Effector memory CD8-positive, alpha-beta T cell (primary cell): Measurements from ENCODE around the gene NUP35.
A peak's percentile ranks its signal among the peaks of the same experiment; 100 is the strongest.

Experiments used
- ATAC-seq: fragments of 150-1000 bp; cut with Tn5 transposase; replicated peaks from 2 replicates; pipeline ENCODE4 v1.10.0; 2021; ENCODE audit warnings: mild to moderate bottlenecking, moderate library complexity
- DNase-seq, 3 experiments: peaks; one replicate each; pipeline ENCODE4 v3.0.0; 2021
- H3K27ac Mint-ChIP-seq, 2 donors: one replicate each; pipeline ENCODE4 v1.8.0; 2022; ENCODE audit warnings: mild to moderate bottlenecking in 2 of 2, mixed read lengths in 2 of 2, moderate library complexity in 2 of 2
- H3K27me3 Mint-ChIP-seq, 2 donors: one replicate each; pipeline ENCODE4 v1.8.0; 2022; ENCODE audit warnings: mixed read lengths in 2 of 2
- H3K36me3 Mint-ChIP-seq: one replicate; pipeline ENCODE4 v1.8.0; 2022; ENCODE audit warnings: mild to moderate bottlenecking, moderate library complexity, mixed read lengths; ENCODE audit not compliant: insufficient read depth
- H3K4me1 Mint-ChIP-seq, 2 donors: one replicate each; pipeline ENCODE4 v1.8.0; 2022; ENCODE audit warnings: low read depth in 2 of 2, mixed read lengths in 2 of 2
- H3K4me3 Mint-ChIP-seq, 2 donors: one replicate each; pipeline ENCODE4 v1.8.0; 2022; ENCODE audit warnings: mild to moderate bottlenecking in 2 of 2, mixed read lengths in 2 of 2, moderate library complexity in 2 of 2
- H3K9me3 Mint-ChIP-seq, 2 donors: one replicate each; pipeline ENCODE4 v1.8.0; 2022; ENCODE audit warnings: mixed read lengths in 2 of 2
- total RNA-seq, 9 experiments: gene quantifications; one replicate each; lab custom pipeline; 2026; lab: John Stamatoyannopoulos, UW

Gene NUP35, protein sequence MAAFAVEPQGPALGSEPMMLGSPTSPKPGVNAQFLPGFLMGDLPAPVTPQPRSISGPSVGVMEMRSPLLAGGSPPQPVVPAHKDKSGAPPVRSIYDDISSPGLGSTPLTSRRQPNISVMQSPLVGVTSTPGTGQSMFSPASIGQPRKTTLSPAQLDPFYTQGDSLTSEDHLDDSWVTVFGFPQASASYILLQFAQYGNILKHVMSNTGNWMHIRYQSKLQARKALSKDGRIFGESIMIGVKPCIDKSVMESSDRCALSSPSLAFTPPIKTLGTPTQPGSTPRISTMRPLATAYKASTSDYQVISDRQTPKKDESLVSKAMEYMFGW
- 9.4 to 54.2 (median 25.0) reads per million in 9 experiments for total RNA-seq

DNA sequence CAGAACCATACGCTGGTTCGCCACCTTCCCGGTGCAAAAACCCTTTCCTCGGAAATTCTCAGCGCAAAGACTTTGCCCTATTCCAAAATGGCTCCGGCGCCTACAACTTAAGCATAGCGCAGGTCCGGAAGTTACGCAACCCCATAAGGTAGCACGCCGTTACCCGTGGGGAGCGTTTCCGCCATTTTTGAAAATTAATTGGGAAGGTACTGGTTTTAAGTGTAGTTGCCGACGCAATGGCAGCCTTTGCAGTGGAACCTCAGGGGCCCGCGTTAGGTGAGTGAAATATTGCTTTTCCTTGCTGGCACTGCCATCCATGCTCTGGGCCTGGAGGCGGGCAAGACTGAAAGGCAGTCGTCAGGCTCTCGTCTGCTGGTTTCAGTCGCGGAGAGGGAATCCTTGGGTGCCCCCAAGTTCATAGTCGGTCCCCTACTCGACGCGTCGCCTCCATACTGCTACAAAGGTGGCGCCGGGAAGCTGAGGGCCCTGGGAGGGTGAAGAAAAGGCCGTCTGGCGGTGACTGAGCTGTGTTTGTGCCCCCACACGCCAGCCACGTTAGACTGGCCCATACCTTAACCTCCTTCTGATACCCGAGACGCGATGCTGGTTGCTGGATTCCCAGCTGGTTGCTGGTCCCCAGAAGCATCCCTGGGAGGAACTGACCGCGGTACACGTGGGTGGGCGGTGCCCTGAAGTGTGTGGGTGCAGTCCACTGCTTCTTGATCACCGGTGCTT is at the start of gene NUP35:
Gene NUP35 (plus strand): TSS at position 222 of the 735 bp plus-strand sequence. CDS start 15 bp downstream, at position 237.
- Mint-ChIP-seq H3K36me3 (peaks cover 17% of the 10 kb centered on the region), H3K4me3 (peak within 1 kb of the TSS; percentile 90 to 93), H3K27me3 (peaks cover 11 to 20% of the 10 kb centered on the region in 2 donors), H3K4me1 (peaks cover 17 to 35% of the 10 kb centered on the region in 2 donors), H3K27ac (peak within 1 kb of the TSS; percentile 95), H3K9me3 (no peaks in the 10 kb centered on the region)
- DNase-seq (peak; percentile 83 to 87 (median 83)), ATAC-seq (peak; percentile 94)

DNA sequence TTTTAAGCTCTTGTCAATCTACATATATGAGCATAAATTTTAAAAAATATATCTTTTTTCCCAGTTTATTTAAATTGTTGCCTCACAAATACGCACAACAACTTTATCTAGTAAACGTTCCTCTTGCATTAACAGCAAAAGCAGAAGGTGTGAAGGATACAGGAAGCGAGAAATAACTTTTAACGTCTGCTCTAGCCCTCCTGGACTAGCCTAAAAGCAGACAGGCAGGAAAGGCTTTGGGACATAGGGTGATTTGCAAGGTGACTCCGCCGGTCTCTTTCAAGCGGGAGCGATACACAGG is 46.1 kb upstream of the NUP35 start:
- peaks cover 5 to 13% of the 10 kb centered on the region in 2 donors for H3K4me1 Mint-ChIP-seq
- DNase-seq: peak in 1 of 3 experiments; percentile 6

DNA sequence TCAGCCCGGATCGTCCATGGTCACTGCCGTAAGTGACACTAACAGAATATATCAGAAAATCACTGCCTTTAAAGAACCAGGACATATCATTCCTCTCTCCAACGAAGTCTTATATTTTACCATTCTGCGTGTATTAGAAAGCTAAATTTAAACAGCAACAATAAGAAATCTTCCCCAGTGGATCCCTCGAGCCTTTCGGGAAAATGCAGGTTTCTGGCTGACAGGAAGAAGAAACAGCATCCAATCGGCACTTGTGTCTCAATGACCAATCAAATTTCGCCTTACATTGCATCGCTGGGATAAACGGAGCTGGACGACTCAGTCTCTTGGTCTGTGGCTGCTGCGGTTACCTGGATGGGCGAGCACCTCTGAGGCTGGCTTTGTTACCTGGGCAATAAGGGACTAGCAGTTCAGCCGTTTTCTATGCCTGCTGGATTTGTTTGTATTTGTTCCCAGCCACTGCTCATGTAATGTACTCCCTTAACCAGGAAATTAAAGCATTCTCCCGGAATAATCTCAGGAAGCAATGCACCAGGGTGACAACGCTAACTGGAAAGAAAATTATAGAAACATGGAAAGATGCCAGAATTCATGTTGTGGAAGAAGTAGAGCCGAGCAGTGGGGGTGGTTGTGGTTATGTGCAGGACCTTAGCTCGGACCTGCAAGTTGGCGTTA is 45.6 kb upstream of the NUP35 start, which contains the start of gene DUSP19:
Gene DUSP19 (plus strand): TSS at position 284 of the 675 bp plus-strand sequence. CDS start 187 bp downstream, at position 471.
- H3K4me3 Mint-ChIP-seq: peak within 1 kb of the TSS; percentile 91 to 95
- H3K9me3 Mint-ChIP-seq: no peaks in the 10 kb centered on the region
- peak; percentile 83 for ATAC-seq
- H3K27me3 Mint-ChIP-seq: no peaks in the 10 kb centered on the region
- peaks cover 5 to 13% of the 10 kb centered on the region in 2 donors for H3K4me1 Mint-ChIP-seq
- peak; percentile 64 to 81 (median 71) for DNase-seq
- H3K27ac Mint-ChIP-seq: peak within 1 kb of the TSS; percentile 85 to 89
- peaks cover 3% of the 10 kb centered on the region for H3K36me3 Mint-ChIP-seq

More for the DNA sequence above, 46.1 kb upstream of the NUP35 start:
- H3K4me3 Mint-ChIP-seq: peak overlapping the region; percentile 91 to 95
- no peaks in the 10 kb centered on the region for H3K27me3 Mint-ChIP-seq
- peaks cover 3% of the 10 kb centered on the region for H3K36me3 Mint-ChIP-seq
- ATAC-seq: peak; percentile 58
- H3K27ac Mint-ChIP-seq: peak overlapping the region; percentile 85 to 89
- H3K9me3 Mint-ChIP-seq: no peaks in the 10 kb centered on the region

DNA sequence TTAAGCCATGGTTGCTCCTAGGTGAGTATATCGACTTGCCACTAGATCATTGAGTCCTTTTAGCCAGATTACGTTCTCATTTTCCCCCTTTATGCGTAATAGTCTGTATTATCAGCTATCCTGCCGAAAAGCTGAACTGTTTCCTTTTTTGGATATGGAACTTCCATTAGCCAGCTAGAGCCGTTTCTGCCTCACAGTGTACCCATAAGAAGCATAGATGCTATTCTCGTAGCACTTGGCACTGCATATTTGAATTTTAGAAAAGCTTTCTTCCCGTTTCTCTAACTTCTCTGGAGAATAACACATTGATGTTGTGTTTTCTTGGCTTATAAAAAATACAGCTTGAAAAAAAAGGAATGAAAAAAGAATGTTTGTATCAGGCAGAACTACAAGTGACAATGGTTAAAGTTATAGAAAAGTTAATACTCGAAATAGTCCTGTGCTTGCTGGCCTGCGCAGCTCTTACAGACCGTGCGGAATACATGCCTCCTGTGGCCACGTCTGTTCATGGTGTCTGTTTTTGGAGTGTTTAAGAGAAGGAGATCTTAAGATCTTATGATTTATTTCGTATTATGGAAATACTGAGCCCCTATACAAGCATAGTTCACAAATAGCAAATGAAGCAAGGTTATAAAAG is 45.0 kb upstream of the NUP35 start:
- Mint-ChIP-seq H3K4me3 (peak overlapping the region; percentile 91 to 95), H3K27me3 (no peaks in the 10 kb centered on the region), H3K36me3 (peaks cover 3% of the 10 kb centered on the region), H3K4me1 (peaks cover 5 to 13% of the 10 kb centered on the region in 2 donors), H3K9me3 (no peaks in the 10 kb centered on the region), H3K27ac (peak overlapping the region; percentile 85 to 89)
- no peak for DNase-seq
- peak; percentile 28 for ATAC-seq

DNA sequence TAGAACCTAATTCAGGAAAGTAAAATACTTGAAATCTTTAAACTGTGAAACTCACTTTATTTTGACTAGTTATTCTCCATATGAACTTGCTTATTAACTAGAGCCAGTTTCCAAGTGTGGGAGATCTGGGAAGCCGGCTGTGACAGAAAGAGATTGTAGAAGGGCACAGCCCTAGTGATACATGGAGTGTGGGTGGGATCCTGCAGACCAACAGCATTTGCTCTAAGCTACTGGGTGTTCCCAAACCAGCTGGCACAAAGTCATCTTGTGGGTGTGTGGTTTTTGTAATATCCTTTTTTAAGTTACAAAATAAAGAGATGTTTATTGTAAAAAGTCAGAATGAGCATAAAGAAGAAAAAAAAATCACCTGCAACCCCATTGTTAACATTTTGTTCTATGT is 42.3 kb upstream of the NUP35 start:
- H3K4me1 Mint-ChIP-seq: peaks cover 5 to 13% of the 10 kb centered on the region in 2 donors
- H3K9me3 Mint-ChIP-seq: no peaks in the 10 kb centered on the region
- no peak overlapping the region for H3K4me3 Mint-ChIP-seq
- H3K27me3 Mint-ChIP-seq: no peaks in the 10 kb centered on the region
- no peak overlapping the region for H3K27ac Mint-ChIP-seq
- ATAC-seq (no peak), DNase-seq (no peak)
- H3K36me3 Mint-ChIP-seq: peaks cover 3% of the 10 kb centered on the region

DNA sequence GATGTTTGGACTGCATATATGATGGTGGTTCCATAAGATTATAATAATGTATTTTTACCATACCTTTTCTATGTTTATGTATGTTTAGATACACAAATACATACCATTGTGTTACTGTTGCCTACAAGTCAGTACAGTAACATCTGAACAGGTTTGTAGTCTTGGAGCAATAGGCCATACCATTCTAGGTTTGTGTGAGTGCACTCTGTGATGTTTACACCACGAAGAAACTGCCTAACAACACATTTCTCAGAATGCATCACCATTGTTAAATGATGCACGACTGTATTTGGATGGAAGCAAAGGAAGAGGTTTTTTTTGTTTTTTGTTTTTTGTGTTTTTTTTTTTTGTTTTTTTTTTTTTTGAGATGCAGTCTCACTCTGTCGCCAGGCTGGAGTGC is 36.2 kb upstream of the NUP35 start:
- DNase-seq: no peak
- no peak overlapping the region for H3K4me3 Mint-ChIP-seq
- H3K36me3 Mint-ChIP-seq: no peaks in the 10 kb centered on the region
- H3K27me3 Mint-ChIP-seq: no peaks in the 10 kb centered on the region
- ATAC-seq: no peak
- no peaks in the 10 kb centered on the region for H3K9me3 Mint-ChIP-seq
- no peaks in the 10 kb centered on the region for H3K4me1 Mint-ChIP-seq
- no peak overlapping the region for H3K27ac Mint-ChIP-seq

DNA sequence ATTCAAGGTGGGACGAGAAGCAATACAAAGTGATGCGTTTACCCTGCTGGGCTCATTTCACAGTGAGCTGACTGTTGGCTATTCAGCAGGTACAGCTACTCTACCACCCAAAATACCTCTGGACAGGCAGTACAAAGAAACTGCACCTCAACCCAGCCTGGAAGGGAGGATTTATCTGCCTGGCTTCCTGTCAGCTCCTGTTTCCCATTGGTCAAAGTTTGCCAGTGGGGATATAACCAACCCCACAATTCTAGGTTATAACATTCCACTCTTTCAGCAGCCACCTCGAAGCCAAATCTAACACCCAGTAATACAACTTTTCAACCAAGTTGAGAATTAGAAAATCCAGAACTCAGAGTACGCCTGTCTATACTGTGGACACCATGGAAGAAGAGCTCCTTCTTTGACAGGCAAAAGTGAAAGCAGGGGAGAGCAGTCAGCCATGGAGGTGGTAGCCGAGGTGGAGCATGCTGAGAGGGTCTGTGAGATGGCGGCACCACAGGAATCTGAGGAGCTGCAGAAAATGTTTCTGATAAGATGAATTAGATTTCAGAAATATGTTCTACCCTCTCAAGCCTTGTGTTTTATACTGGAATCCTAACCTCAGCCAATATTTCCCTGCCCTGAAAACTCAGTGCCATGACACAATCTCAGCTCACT is 34.9 kb upstream of the NUP35 start:
- H3K36me3 Mint-ChIP-seq: no peaks in the 10 kb centered on the region
- H3K27me3 Mint-ChIP-seq: no peaks in the 10 kb centered on the region
- no peak overlapping the region for H3K4me3 Mint-ChIP-seq
- DNase-seq (no peak), ATAC-seq (no peak)
- no peaks in the 10 kb centered on the region for H3K4me1 Mint-ChIP-seq
- H3K9me3 Mint-ChIP-seq: no peaks in the 10 kb centered on the region
- no peak overlapping the region for H3K27ac Mint-ChIP-seq

DNA sequence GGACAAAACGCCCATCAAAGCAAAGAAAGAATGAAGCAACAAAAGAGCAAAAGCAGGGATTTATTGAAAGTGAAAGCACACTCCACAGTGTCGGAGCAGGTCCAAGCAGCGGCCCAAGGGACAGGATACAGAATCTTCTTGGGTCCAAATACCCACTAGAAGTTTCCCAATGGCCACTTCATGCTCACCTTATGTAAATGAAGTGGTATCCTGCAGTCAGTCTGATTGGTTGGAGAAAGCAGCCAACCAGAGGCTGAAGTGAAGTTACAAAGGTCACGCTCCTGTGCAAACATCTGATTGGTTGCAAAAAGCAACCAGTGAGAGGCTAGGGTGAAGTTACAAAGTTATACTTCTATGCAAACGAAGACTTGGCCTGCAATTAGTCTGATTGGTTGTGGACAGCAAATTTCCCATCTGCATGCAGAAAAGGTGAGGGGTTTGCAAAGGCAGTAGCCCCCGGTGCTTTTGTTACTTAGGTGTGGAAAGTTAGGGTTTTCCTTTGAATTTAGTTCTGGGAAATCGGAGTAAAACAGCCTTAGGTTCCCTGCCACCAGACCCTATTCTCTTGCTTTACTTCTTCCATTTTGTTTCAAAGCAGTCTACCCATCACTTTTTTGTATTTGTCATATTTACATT is 32.8 kb upstream of the NUP35 start:
- H3K4me3 Mint-ChIP-seq: no peak overlapping the region
- no peaks in the 10 kb centered on the region for H3K9me3 Mint-ChIP-seq
- no peaks in the 10 kb centered on the region for H3K27me3 Mint-ChIP-seq
- ATAC-seq (no peak), DNase-seq (no peak)
- H3K4me1 Mint-ChIP-seq: no peaks in the 10 kb centered on the region
- no peaks in the 10 kb centered on the region for H3K36me3 Mint-ChIP-seq
- H3K27ac Mint-ChIP-seq: no peak overlapping the region

DNA sequence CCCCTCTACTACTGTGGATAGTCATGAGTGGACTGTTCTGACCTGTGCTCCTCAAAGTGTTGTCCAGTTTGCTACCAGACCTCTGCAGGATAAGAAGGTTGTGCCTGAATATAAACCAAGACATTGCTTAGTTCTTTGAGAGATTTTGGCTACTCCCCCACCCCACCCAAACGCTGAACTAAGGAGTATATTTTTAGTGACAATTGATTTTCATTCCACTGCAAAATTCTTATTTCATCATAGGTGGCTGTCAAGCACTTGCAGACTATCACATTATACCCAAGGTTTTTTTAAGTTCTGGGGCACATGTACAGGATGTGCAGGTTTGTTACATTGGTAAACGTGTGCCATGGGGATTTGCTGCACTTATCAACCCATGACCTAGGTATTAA is 32.3 kb upstream of the NUP35 start:
- Mint-ChIP-seq H3K36me3 (no peaks in the 10 kb centered on the region), H3K4me3 (no peak overlapping the region), H3K4me1 (no peaks in the 10 kb centered on the region), H3K9me3 (no peaks in the 10 kb centered on the region), H3K27me3 (no peaks in the 10 kb centered on the region), H3K27ac (no peak overlapping the region)
- DNase-seq: no peak
- no peak for ATAC-seq

DNA sequence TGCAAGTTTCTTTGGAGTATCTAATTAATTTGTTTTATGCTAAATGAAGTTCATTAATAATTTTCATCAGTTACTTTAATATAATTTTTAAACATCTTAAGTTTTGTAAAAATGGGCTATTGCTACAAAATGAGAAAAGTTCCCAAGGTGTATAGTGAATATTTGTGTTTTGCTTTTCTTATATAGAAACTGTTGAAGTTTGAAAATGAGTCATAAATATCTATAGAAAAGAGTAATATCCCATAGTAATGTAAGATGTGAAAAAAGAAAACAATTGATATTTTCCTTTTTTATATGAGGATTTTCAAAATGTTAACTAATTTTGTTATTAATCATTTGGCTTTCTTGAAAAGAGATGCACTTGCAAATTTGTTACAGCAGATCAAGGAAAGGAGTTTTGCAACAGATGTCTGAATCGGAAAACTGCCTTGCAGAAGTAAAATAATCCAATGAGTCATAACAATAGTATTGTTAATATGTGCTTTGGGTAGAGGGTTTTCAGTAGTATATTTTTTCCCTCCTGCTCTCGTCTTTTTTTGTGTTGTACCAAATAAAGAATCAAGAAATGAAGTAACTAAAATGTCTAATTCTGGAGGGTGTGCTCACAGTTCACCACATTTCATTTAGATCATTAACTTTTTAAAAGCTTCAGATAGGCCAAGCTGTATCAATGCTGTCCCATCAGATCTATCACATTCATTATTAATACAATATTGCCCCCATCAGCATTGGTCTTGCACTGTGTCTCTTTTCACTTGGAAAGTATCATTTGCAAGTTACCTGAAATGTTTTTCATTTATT is 30.2 kb upstream of the NUP35 start:
- DNase-seq (no peak), ATAC-seq (no peak)
- Mint-ChIP-seq H3K4me1 (no peaks in the 10 kb centered on the region), H3K27me3 (no peaks in the 10 kb centered on the region), H3K4me3 (no peak overlapping the region), H3K27ac (no peak overlapping the region), H3K36me3 (no peaks in the 10 kb centered on the region), H3K9me3 (no peaks in the 10 kb centered on the region)

DNA sequence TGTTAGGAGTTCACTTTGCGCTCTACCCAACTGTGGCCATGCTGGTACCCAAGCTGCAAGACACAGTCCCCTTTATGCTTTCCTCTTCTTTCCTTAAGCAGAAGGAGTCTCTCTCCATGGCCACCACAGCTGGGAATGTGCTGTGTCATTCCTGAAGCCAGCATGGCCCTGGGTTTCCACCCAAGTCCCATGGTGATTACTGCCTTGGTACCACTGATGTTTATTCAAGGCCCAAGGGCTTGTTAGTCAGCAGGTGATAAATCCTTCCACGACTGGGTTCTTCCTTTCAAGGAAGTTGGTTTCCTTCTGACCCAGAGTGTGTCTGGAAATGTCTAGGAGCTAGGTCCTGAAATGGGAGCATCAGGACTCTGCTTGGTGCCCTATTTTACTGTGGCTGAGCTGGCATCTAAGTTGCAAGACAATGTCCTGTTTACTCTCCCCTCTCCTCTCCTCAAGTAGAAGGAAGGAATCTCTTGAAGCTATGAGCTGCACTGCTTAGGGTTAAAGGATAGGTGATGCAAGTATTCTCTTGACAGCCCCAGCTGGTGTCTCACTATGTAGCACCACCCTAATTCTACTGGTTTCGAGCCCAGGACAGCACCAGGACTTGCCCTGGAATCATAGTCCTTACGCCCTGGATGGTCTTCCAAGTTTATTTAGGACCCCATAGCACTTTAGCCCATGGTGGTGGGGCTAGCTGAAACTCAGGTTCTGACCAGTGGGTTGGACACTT is 18.7 kb upstream of the NUP35 start:
- Mint-ChIP-seq H3K9me3 (no peaks in the 10 kb centered on the region), H3K27ac (no peak overlapping the region), H3K4me1 (no peaks in the 10 kb centered on the region), H3K4me3 (no peak overlapping the region), H3K36me3 (no peaks in the 10 kb centered on the region), H3K27me3 (peaks cover 18 to 31% of the 10 kb centered on the region in 2 donors)
- ATAC-seq: no peak
- no peak for DNase-seq
